Mesenteric fat pad (tissue), 1 donor: ENCODE measurements around the gene TECTB. TPM values are rescaled to one million over a fixed set of nuclear protein-coding genes. Genes with fewer than 3 reads are reported as not detected.

Source experiments
- DNase-seq: peaks from one replicate; pipeline ENCODE4 v3.0.0-alpha.2; 2020; ENCODE audit warnings: low spot score
- total RNA-seq: library from RNA; stranded (reverse); fragmentation: NEBNext Ultra II Directional; extraction: Animal tissue kit (Norgen Biotek cat#: 25700); gene quantifications from one replicate; pipeline ENCODE4 v1.2.1, GENCODE V29; 2021
- donor health status: DM: yes; HTN: yes; CAD: no.

Gene TECTB
- total RNA-seq, 1 donor from 2014 or later: not detected

GRCh38 chr10:112307358-112308124, 24.3 kb downstream of the TECTB start:
- DNase-seq: no peak

GRCh38 chr10:112308125-112308502, 24.9 kb downstream of the TECTB start:
- DNase-seq: no peak

- DNase-seq: no peak
Observed at GRCh38 chr10:112311481-112311880, 28.3 kb downstream of the TECTB start.

- DNase-seq: no peak
Observed at GRCh38 chr10:112313234-112313633, 30.0 kb downstream of the TECTB start.

- no peak for DNase-seq
Observed at GRCh38 chr10:112313911-112314310, 30.7 kb downstream of the TECTB start.

GRCh38 chr10:112314822-112315474, 31.7 kb downstream of the TECTB start:
- no peak for DNase-seq

- DNase-seq: no peak
Observed at GRCh38 chr10:112327678-112328077, 44.5 kb downstream of the TECTB start.

GRCh38 chr10:112330162-112330561, 47.0 kb downstream of the TECTB start:
- DNase-seq: no peak

- no peak for DNase-seq
Observed at GRCh38 chr10:112330607-112331160, 47.5 kb downstream of the TECTB start.

GRCh38 chr10:112332022-112332421, 48.8 kb downstream of the TECTB start:
- DNase-seq: no peak

- DNase-seq: no peak
Observed at GRCh38 chr10:112332509-112333228, 49.5 kb downstream of the TECTB start.

GRCh38 chr10:112333452-112333851, 50.3 kb downstream of the TECTB start:
- DNase-seq: no peak

- DNase-seq: no peak
Observed at GRCh38 chr10:112335111-112335867, 52.1 kb downstream of the TECTB start.

GRCh38 chr10:112335868-112336265, 52.7 kb downstream of the TECTB start:
- DNase-seq: no peak

GRCh38 chr10:112336556-112337201, 53.5 kb downstream of the TECTB start:
- DNase-seq: no peak

GRCh38 chr10:112338957-112339356, 55.8 kb downstream of the TECTB start:
- DNase-seq: no peak

GRCh38 chr10:112340601-112341000, 57.4 kb downstream of the TECTB start:
- no peak for DNase-seq

GRCh38 chr10:112343056-112343806, 60.0 kb downstream of the TECTB start:
- DNase-seq: no peak

GRCh38 chr10:112344261-112344660, 61.1 kb downstream of the TECTB start:
- no peak for DNase-seq

GRCh38 chr10:112345202-112345601, 62.0 kb downstream of the TECTB start:
- DNase-seq: no peak
